DOHH2 (cell line): ENCODE results near the gene RMC1.

ENCODE experiments used
- CTCF ChIP-seq: fragments of 200-600 bp; sonication (generic); IDR thresholded peaks from one replicate; pipeline ENCODE4 v1.5.1; 2014; ENCODE audit warnings: antibody characterized with exemption, mild to moderate bottlenecking, low read depth, low read length; ENCODE audit not compliant: poor library complexity, severe bottlenecking
- EZH2phosphoT487 ChIP-seq: fragments of 200-600 bp; sonication (generic); IDR thresholded peaks from 2 replicates; pipeline ENCODE4 v1.6.1; 2017; ENCODE audit warnings: borderline replicate concordance, mild to moderate bottlenecking, antibody characterized with exemption, low read length, moderate library complexity, mixed read lengths

GRCh38 chr18:23537274-23537673 is 34.0 kb downstream of the RMC1 start:
- TF ChIP-seq EZH2phosphoT487 (no peak), CTCF (no peak)
